Spleen (tissue), 11 donors: ENCODE results near the gene SDK1. TPM values are rescaled to one million over a fixed set of nuclear protein-coding genes. Genes with fewer than 3 reads are reported as not detected.

Source experiments
- DNase-seq: peaks from one replicate; pipeline ENCODE4 v3.0.0-alpha.2; 2020
- H3K27ac ChIP-seq, 8 donors: fragments of 200-600 bp; sonication (generic) in 7 of 8; 1 replicate in 4 of 8; 2 replicates in 4 of 8; pipeline versions ENCODE4 v1.5.0 to v1.8.0; 2016 to 2021; ENCODE audit warnings: inconsistent platforms in 4 of 8, mild to moderate bottlenecking in 4 of 8, moderate library complexity in 1 of 8
- H3K27me3 ChIP-seq, 7 donors: fragments of 200-600 bp; sonication (generic) in 6 of 7; replicated peaks in 1 of 7; 1 replicate in 4 of 7; 2 replicates in 3 of 7; pipeline versions ENCODE4 v1.5.0 to v1.8.0; 2016 to 2021; ENCODE audit warnings: inconsistent platforms in 3 of 7, mild to moderate bottlenecking in 1 of 7
- H3K36me3 ChIP-seq, 6 donors: fragments of 200-600 bp; sonication (generic) in 5 of 6; 1 replicate in 4 of 6; 2 replicates in 2 of 6; pipeline versions ENCODE4 v1.5.0 to v1.8.0; 2016 to 2021; ENCODE audit warnings: inconsistent platforms in 2 of 6
- H3K4me1 ChIP-seq, 6 donors: fragments of 200-600 bp; sonication (generic) in 5 of 6; 1 replicate in 3 of 6; 2 replicates in 3 of 6; pipeline versions ENCODE4 v1.5.0 to v1.8.0; 2016 to 2021; ENCODE audit warnings: inconsistent platforms in 3 of 6
- H3K4me3 ChIP-seq, 8 donors: fragments of 200-600 bp; sonication (generic) in 7 of 8; 1 replicate in 4 of 8; 2 replicates in 4 of 8; pipeline versions ENCODE4 v1.5.0 to v1.8.0; 2016 to 2021; ENCODE audit warnings: inconsistent platforms in 4 of 8, mild to moderate bottlenecking in 4 of 8, moderate library complexity in 2 of 8
- H3K9me3 ChIP-seq, 8 donors: fragments of 200-600 bp; sonication (generic) in 7 of 8; 1 replicate in 4 of 8; 2 replicates in 4 of 8; pipeline versions ENCODE4 v1.5.0 to v1.8.0; 2016 to 2021; ENCODE audit warnings: inconsistent platforms in 4 of 8
- CTCF ChIP-seq, 11 experiments: fragments of 200-600 bp in 7 of 11; fragments of 450-650 bp in 4 of 11; sonication (generic) in 4 of 11; IDR thresholded peaks in 8 of 11; conservative IDR thresholded peaks in 3 of 11; 1 replicate in 7 of 11; 2 replicates in 4 of 11; pipeline versions ENCODE4 v1.4.0 to v1.8.0; 2016 to 2021; ENCODE audit warnings: antibody characterized with exemption in 11 of 11, inconsistent platforms in 4 of 11, mild to moderate bottlenecking in 1 of 11
- POLR2A ChIP-seq, 3 donors: fragments of 450-650 bp; IDR thresholded peaks; one replicate each; pipeline ENCODE4 v1.5.1; 2017; ENCODE audit warnings: antibody characterized with exemption in 3 of 3, mild to moderate bottlenecking in 1 of 3
- POLR2AphosphoS5 ChIP-seq, 3 donors: sonication (generic); formaldehyde crosslinking; IDR thresholded peaks; one replicate each; pipeline ENCODE4 v1.5.1; 2017; ENCODE audit warnings: antibody characterized with exemption in 3 of 3
- WGBS, 5 donors: extraction: QIAGEN DNeasy Blood & Tissue Kit in 3 of 5; methylation state at CpG; one replicate each; pipeline versions ENCODE4 v1.1.5 to v1.1.7; 2013 to 2018; 5-methylcytosine and 5-hydroxymethylcytosine counted together
- intact Hi-C: fragments of 100-400 bp; cut with DNase I; formaldehyde crosslinking; loops from one replicate; pipeline ENCODE4 v1.15.0; 2023; ENCODE audit warnings: low total_unique reads
- polyA plus RNA-seq, 3 donors: library from polyadenylated mRNA; stranded (reverse); fragments of 200-250 nt; gene quantifications; one replicate each; pipeline ENCODE4 v1.2.1, GENCODE V29; 2013
- total RNA-seq, 7 donors: library from RNA; depleted of rRNA in 3 of 7; stranded (reverse); fragments of >200 nt in 3 of 7; fragmentation: NEBNext Ultra II Directional in 4 of 7; extraction: Animal tissue kit (Norgen Biotek cat#: 25700) in 4 of 7; gene quantifications; one replicate each; pipeline versions ENCODE4 v1.1.0 to v1.2.1, GENCODE V29; 2016 to 2021
- donor health status: healthy with polysubstance abuse.
- donor health status: DM: no; HTN: no; CAD: no; lungs with moderate emphysema.
- donor health status: DM: no; HTN: no; CAD: no.
- donor health status: Bipolar disorder and iron deficiency.
- donor health status: healthy.
- donor health status: DM: no; HTN: no; CAD: no.
- donor health status: DM: yes; HTN: yes; CAD: no.

Gene SDK1
- total and polyA plus RNA-seq, 10 donors, result 3.2 to 54.1 (median 35.1) TPM

DNA sequence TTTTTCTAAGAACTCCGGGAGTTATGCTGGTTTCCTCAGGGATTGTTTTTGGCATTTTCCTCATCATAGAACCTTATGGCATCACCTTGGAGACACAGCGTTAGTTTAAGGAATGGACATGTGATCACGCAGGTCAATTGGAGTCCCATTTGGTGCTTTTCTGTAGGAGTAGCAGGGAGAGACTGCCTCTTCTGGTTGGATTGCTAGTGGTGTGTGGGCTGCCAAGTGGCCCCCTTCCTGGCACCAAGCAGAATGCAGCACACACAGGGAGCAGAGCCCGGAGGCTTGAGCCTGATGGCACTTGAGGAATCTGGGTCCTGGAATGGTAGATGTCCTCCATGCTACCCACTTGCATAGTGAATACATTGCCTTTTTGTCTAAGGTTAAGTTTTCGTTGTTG is 57.9 kb downstream of the SDK1 start:
- intact Hi-C loops, result no loop called here

GRCh38 chr7:3367261-3367660 is 66.2 kb downstream of the SDK1 start:
- no peaks in the 10 kb centered on the region for H3K36me3 ChIP-seq
- intact Hi-C loops, result no loop called here
- H3K4me3 ChIP-seq, result no peak overlapping the region
- no peaks in the 10 kb centered on the region for H3K9me3 ChIP-seq
- peaks cover 0 to 4% (median 0%) of the 10 kb centered on the region in 7 donors for H3K27me3 ChIP-seq
- DNase-seq, result no peak
- 73 to 85% (median 81%) methylated on average over 1 of the region's 1 CpG for WGBS, 5 donors
- TF ChIP-seq POLR2A (IDR thresholded peaks at IDR 0.05), result no peak
- no peak for TF ChIP-seq CTCF (IDR thresholded peaks at IDR 0.05 in 8 of 11, conservative IDR thresholded peaks at IDR 0.05 in 3 of 11)
- no peak for TF ChIP-seq POLR2AphosphoS5 (IDR thresholded peaks at IDR 0.05)
- no peak overlapping the region for H3K27ac ChIP-seq
- peaks cover 0 to 16% (median 4%) of the 10 kb centered on the region in 6 donors for H3K4me1 ChIP-seq

More for the DNA sequence above, 57.9 kb downstream of the SDK1 start:
- WGBS, 5 donors, result 81 to 94% (median 90%) methylated on average over 4 to 5 of the region's 5 CpGs
- Histone ChIP-seq H3K27me3 (peaks cover 0 to 7% (median 0%) of the 10 kb centered on the region in 7 donors), H3K9me3 (no peaks in the 10 kb centered on the region), H3K36me3 (no peaks in the 10 kb centered on the region), H3K27ac (no peak overlapping the region), H3K4me3 (no peak overlapping the region), H3K4me1 (no peaks in the 10 kb centered on the region)
- DNase-seq, result no peak
- no peak for TF ChIP-seq POLR2A (IDR thresholded peaks at IDR 0.05)
- TF ChIP-seq CTCF (IDR thresholded peaks at IDR 0.05 in 8 of 11, conservative IDR thresholded peaks at IDR 0.05 in 3 of 11), result no peak
- TF ChIP-seq POLR2AphosphoS5 (IDR thresholded peaks at IDR 0.05), result no peak

GRCh38 chr7:3370068-3370830 is 69.2 kb downstream of the SDK1 start:
- no peaks in the 10 kb centered on the region for H3K27me3 ChIP-seq
- H3K27ac ChIP-seq, result no peak overlapping the region
- no peaks in the 10 kb centered on the region for H3K9me3 ChIP-seq
- no peak for DNase-seq
- peaks cover 0 to 22% (median 4%) of the 10 kb centered on the region in 6 donors for H3K4me1 ChIP-seq
- 78 to 91% (median 79%) methylated on average over 9 of the region's 9 CpGs for WGBS, 5 donors
- intact Hi-C loops, result no loop called here
- no peaks in the 10 kb centered on the region for H3K36me3 ChIP-seq
- no peak overlapping the region for H3K4me3 ChIP-seq
- no peak for TF ChIP-seq POLR2AphosphoS5 (IDR thresholded peaks at IDR 0.05)
- TF ChIP-seq CTCF (IDR thresholded peaks at IDR 0.05 in 8 of 11, conservative IDR thresholded peaks at IDR 0.05 in 3 of 11), result no peak
- TF ChIP-seq POLR2A (IDR thresholded peaks at IDR 0.05), result no peak

- Histone ChIP-seq H3K27ac (no peak overlapping the region), H3K4me1 (peaks cover 0 to 22% (median 4%) of the 10 kb centered on the region in 6 donors), H3K36me3 (no peaks in the 10 kb centered on the region), H3K9me3 (no peaks in the 10 kb centered on the region), H3K4me3 (no peak overlapping the region), H3K27me3 (no peaks in the 10 kb centered on the region)
- WGBS, 5 donors, result 88 to 97% (median 93%) methylated on average over 7 of the region's 7 CpGs
- intact Hi-C loops, result no loop called here
- no peak for TF ChIP-seq CTCF (IDR thresholded peaks at IDR 0.05 in 8 of 11, conservative IDR thresholded peaks at IDR 0.05 in 3 of 11)
- no peak for TF ChIP-seq POLR2A (IDR thresholded peaks at IDR 0.05)
- TF ChIP-seq POLR2AphosphoS5 (IDR thresholded peaks at IDR 0.05), result no peak
- DNase-seq, result no peak
Observed at GRCh38 chr7:3370921-3371320, 69.9 kb downstream of the SDK1 start.
